ENCODE data around the gene RAB9B. TPM values are rescaled to one million over a fixed set of nuclear protein-coding genes. Genes with fewer than 3 reads are reported as not detected.
"Not testable (repeated sequence)": the region's sequence is repeated elsewhere in the genome, so short reads cannot be mapped to it uniquely, and the experiment has no call there.

RAB9B gene
- total RNA-seq, 4 donors from 2014 or later, result 1.8 to 5.7 (median 4.7) TPM

DNA sequence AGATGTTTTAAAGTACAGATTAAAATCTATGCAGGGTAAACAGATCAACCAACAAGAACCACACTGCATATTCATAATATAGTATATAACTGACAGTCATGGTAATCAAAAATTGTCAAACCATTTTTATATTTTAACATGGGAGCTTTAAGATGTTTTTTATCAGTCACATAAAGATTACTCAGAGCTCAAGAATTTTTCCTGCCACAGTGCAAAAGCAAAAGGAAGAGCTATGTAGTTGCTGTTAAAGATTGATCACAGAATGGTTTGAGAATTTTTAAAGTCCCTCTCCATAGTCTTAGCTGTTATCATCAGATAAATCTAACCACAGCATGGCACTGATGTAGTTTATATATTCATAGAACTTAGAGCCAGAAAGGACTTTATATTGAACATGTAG is 8.5 kb downstream of the RAB9B start:
- in situ Hi-C loops (cut with MboI; ENCODE audit: low sequenced_read_pairs in 4 of 4) (loop anchor here in 2 of 4 donors (10.0 to 25.0 kb wide), 3 partner anchors 111 to 286 kb away; partner anchors contain the start of gene TMEM31 (in 1 of the 2)), intact Hi-C loops (cut with DNase I; ENCODE audit: low total_unique reads) (no loop called here)
- ATAC-seq, result no peak

DNA sequence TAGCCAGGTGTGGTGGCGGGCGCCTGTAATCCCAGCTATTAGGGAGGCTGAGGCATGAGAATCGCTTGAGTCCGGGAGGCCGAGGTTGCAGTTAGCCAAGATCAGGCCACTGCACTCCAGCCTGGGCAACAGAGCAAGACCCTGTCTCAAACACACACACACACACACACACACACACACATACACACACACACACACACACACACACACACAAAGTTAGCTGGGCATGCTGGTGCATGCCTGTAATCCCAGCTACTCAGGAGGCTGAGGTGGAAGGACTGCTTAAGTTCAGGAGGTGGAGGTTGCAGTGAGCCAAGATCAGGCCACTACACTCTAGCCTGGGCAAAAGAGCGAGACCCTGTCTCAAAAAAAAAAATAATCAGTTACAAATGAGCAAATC is 11.3 kb downstream of the RAB9B start:
- H3K36me3 ChIP-seq; H3K27ac ChIP-seq; intact Hi-C loops (cut with DNase I; ENCODE audit: low total_unique reads); H3K9me3 ChIP-seq; H3K27me3 ChIP-seq; H3K4me1 ChIP-seq; DNase-seq; H3K4me3 ChIP-seq; ATAC-seq: not testable (repeated sequence)
- in situ Hi-C loops (cut with MboI; ENCODE audit: low sequenced_read_pairs in 4 of 4), result loop anchor here in 2 of 4 donors (10.0 to 25.0 kb wide), 3 partner anchors 109 to 284 kb away; partner anchors contain the start of gene TMEM31 (in 1 of the 2)

More for the DNA sequence above, 8.5 kb downstream of the RAB9B start:
- no peaks in the 10 kb centered on the region for H3K4me1 ChIP-seq
- H3K36me3 ChIP-seq, result no peaks in the 10 kb centered on the region
- no peak overlapping the region for H3K4me3 ChIP-seq
- no peaks in the 10 kb centered on the region for H3K9me3 ChIP-seq
- no peak overlapping the region for H3K27ac ChIP-seq
- TF ChIP-seq, protein P1, sequence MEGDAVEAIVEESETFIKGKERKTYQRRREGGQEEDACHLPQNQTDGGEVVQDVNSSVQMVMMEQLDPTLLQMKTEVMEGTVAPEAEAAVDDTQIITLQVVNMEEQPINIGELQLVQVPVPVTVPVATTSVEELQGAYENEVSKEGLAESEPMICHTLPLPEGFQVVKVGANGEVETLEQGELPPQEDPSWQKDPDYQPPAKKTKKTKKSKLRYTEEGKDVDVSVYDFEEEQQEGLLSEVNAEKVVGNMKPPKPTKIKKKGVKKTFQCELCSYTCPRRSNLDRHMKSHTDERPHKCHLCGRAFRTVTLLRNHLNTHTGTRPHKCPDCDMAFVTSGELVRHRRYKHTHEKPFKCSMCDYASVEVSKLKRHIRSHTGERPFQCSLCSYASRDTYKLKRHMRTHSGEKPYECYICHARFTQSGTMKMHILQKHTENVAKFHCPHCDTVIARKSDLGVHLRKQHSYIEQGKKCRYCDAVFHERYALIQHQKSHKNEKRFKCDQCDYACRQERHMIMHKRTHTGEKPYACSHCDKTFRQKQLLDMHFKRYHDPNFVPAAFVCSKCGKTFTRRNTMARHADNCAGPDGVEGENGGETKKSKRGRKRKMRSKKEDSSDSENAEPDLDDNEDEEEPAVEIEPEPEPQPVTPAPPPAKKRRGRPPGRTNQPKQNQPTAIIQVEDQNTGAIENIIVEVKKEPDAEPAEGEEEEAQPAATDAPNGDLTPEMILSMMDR (IDR thresholded peaks at IDR 0.05 in 4 of 5, conservative IDR thresholded peaks at IDR 0.05 in 1 of 5), result no peak
- TF ChIP-seq POLR2A (IDR thresholded peaks at IDR 0.05), result no peak
- DNase-seq, result no peak
- no peaks in the 10 kb centered on the region for H3K27me3 ChIP-seq

DNA sequence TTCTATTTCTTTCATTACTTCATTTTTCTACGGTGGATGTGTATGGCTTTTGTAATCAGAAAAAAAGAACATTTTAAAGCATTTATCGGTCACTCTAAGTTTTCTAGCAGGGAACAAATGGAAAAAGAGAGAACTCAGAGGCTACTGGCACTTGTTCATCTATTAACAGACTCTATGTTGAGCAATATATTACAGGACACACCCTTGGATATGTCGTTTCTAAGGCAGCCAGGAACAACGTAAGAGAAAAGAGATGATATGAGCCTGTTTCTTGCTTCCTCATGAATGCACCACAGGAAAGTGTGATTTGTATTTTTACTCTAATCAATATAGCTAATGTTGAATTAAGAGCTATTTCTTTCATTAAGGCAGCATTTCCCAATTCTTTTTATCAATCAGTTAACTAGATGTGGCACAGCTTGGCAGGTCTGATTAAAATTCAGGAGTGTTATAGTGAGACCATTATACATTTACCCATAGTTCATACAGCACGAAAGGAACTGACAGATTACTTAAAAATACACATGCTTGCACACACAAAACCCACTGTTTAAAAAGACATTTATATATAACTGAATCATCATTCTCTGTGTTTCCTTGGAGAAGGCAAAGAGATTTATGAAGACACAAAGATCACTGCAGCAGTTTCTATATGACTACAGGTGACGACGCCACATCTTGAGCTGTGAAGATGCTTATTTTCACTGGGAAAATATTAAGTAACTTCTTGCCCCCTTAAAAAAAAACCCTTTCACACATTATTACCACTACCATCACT is 13.0 kb downstream of the RAB9B start:
- in situ Hi-C loops (cut with MboI; ENCODE audit: low sequenced_read_pairs in 4 of 4), result loop anchor here (10.0 to 25.0 kb wide), 3 partner anchors 107 to 284 kb away; partner anchors contain the start of gene TMEM31 (in 1 of the 4)
- DNase-seq (no peak), ATAC-seq (no peak)
- Histone ChIP-seq H3K27ac (no peak overlapping the region), H3K4me1 (no peaks in the 10 kb centered on the region), H3K36me3 (no peaks in the 10 kb centered on the region), H3K4me3 (no peak overlapping the region), H3K27me3 (no peaks in the 10 kb centered on the region), H3K9me3 (no peaks in the 10 kb centered on the region)
- TF ChIP-seq, protein P1 (IDR thresholded peaks at IDR 0.05 in 4 of 5, conservative IDR thresholded peaks at IDR 0.05 in 1 of 5), result no peak
- TF ChIP-seq POLR2A (IDR thresholded peaks at IDR 0.05), result no peak
- intact Hi-C loops (cut with DNase I; ENCODE audit: low total_unique reads), result loop anchor here (5.0 kb wide), 1 partner anchor 107 kb away; the partner anchor contains the start of gene TMEM31

DNA sequence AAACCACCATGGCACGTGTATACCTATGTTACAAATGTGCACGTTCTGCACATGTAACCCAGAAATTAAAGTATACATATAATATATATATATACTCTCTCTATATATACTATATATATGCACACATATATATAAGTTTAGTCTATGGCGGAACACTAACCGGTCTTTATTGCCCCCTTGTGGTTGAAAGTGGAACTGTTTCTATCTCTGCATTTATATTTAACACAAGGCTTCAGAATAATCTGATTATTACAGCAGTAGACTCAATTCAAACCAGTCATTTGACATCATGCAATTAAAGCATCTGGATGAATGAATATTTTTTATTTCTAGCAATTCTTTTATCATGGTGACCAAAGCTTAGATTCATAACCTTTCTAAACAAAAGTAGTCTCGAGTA is 14.6 kb downstream of the RAB9B start:
- DNase-seq (no peak), ATAC-seq (no peak)
- no peak overlapping the region for H3K27ac ChIP-seq
- TF ChIP-seq POLR2A (IDR thresholded peaks at IDR 0.05), result no peak
- TF ChIP-seq, protein P1 (IDR thresholded peaks at IDR 0.05 in 4 of 5, conservative IDR thresholded peaks at IDR 0.05 in 1 of 5), result peak; percentile 31 to 80 (median 64)
- H3K27me3 ChIP-seq, result no peaks in the 10 kb centered on the region
- in situ Hi-C loops (cut with MboI; ENCODE audit: low sequenced_read_pairs in 4 of 4), result loop anchor here (10.0 to 25.0 kb wide), 3 partner anchors 105 to 283 kb away; partner anchors contain the start of gene TMEM31 (in 1 of the 4)
- no peaks in the 10 kb centered on the region for H3K4me1 ChIP-seq
- no peak overlapping the region for H3K4me3 ChIP-seq
- H3K36me3 ChIP-seq, result no peaks in the 10 kb centered on the region
- H3K9me3 ChIP-seq, result no peaks in the 10 kb centered on the region
- intact Hi-C loops (cut with DNase I; ENCODE audit: low total_unique reads), result loop anchor here (1.0 to 5.0 kb wide), 3 partner anchors 105 to 284 kb away; partner anchors contain the start of gene TMEM31

DNA sequence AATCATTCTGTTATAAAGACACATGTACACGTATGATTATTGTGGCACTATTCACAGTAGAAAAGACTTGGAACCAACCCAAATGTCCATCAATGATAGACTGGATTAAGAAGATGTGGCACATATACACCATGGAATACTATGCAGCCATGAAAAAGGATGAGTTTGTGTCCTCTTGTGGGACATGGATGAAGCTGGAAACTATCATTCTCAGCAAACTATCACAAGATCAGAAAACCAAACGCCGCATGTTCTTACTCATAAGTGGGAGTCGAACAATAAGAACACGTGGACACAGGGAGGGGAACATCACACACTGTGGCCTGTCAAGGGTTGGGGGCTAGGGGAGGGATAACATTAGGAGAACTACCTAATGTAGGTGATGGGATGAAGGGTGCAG is 15.0 kb downstream of the RAB9B start:
- H3K27me3 ChIP-seq, H3K4me3 ChIP-seq, H3K9me3 ChIP-seq, ATAC-seq, H3K36me3 ChIP-seq, DNase-seq, H3K27ac ChIP-seq, H3K4me1 ChIP-seq: not testable (repeated sequence)
- intact Hi-C loops (cut with DNase I; ENCODE audit: low total_unique reads), result loop anchor here (1.0 to 5.0 kb wide), 3 partner anchors 105 to 284 kb away; partner anchors contain the start of gene TMEM31
- in situ Hi-C loops (cut with MboI; ENCODE audit: low sequenced_read_pairs in 4 of 4), result loop anchor here (10.0 to 25.0 kb wide), 3 partner anchors 105 to 282 kb away; partner anchors contain the start of gene TMEM31 (in 1 of the 4)
